Measurements from ENCODE around the gene DHRS9.

GRCh38 chr2:169034984-169035544 lies 34.3 kb upstream of the DHRS9 start:
- TF ChIP-seq EZH2 (IDR thresholded peaks at IDR 0.05; ENCODE audit: insufficient read depth, poor library complexity, severe bottlenecking) (no peak), EZH2phosphoT487 (IDR thresholded peaks at IDR 0.05; ENCODE audit: insufficient read depth, low read depth) (no peak)
